ENCODE measurements around the gene TRIM41. TPM values are rescaled to one million over a fixed set of nuclear protein-coding genes. Genes with fewer than 3 reads are reported as not detected.
"Not testable (repeated sequence)": the region's sequence is repeated elsewhere in the genome, so short reads cannot be mapped to it uniquely, and the experiment has no call there.

Gene TRIM41
- total RNA-seq, 1 experiment from 2014 or later = 57.6 TPM

- Histone ChIP-seq H3K79me2 (ENCODE audit: low read depth) (no peaks in the 10 kb centered on the region), H2AFZ (no peak overlapping the region), H4K20me1 (ENCODE audit: insufficient read depth) (no peaks in the 10 kb centered on the region), H3K4me1 (replicated peaks; ENCODE audit: insufficient read depth) (no peaks in the 10 kb centered on the region), H3K27ac (no peak overlapping the region), H3K9me3 (ENCODE audit: insufficient read depth, low read depth) (no peaks in the 10 kb centered on the region), H3K4me2 (no peak overlapping the region), H3K27me3 (ENCODE audit: insufficient read depth, low read depth) (no peaks in the 10 kb centered on the region), H3K36me3 (ENCODE audit: low read depth) (no peaks in the 10 kb centered on the region), H3K4me3 (no peak overlapping the region), H3F3A (ENCODE audit: insufficient read depth, low read depth) (no peaks in the 10 kb centered on the region), H3K9me2 (ENCODE audit: insufficient read depth) (no peaks in the 10 kb centered on the region)
- TF ChIP-seq CTCF (conservative IDR thresholded peaks at IDR 0.05) (no peak), EZH2 (IDR thresholded peaks at IDR 0.05; ENCODE audit: low read depth) (no peak)
- intact Hi-C loops (cut with micrococcal nuclease; ENCODE audit: unreplicated experiment) = no loop called here
- ChIA-PET POLR2A (ENCODE audit: unreplicated experiment) (no interaction called here), CTCF (no interaction called here)
- no TSS peak for BruUV-seq (replicated peaks)
- DNase-seq = no peak
Observed at GRCh38 chr5:181176254-181176952, 46.7 kb upstream of the TRIM41 start.

DNA sequence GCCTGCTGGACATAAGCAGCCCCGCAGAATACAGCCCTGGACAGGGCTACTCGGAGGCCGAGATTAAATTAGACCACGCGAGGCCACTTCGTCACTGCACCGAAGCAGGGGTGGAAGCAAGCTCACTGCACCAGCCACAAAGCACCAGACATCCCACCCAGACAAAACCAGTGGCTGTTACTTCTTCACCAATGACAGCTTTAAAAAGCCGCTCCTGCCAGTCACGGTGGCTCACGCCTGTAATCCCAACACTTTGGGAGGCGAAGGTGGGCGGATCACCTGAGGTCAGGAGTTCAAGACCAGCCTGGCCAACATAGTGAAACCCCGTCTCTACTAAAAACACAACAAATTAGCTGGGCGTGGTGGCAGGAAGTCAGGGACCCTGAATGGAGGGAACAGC lies 45.5 kb upstream of the TRIM41 start:
- H4K20me1 ChIP-seq (ENCODE audit: insufficient read depth); H3K4me3 ChIP-seq; BruUV-seq (replicated peaks); H3K27me3 ChIP-seq (ENCODE audit: insufficient read depth, low read depth); POLR2A ChIA-PET (ENCODE audit: unreplicated experiment); H3F3A ChIP-seq (ENCODE audit: insufficient read depth, low read depth); CTCF ChIA-PET; intact Hi-C loops (cut with micrococcal nuclease; ENCODE audit: unreplicated experiment); H3K36me3 ChIP-seq (ENCODE audit: low read depth); H3K9me3 ChIP-seq (ENCODE audit: insufficient read depth, low read depth); DNase-seq; H3K4me1 ChIP-seq (replicated peaks; ENCODE audit: insufficient read depth); H2AFZ ChIP-seq; H3K79me2 ChIP-seq (ENCODE audit: low read depth); H3K4me2 ChIP-seq; H3K27ac ChIP-seq; H3K9me2 ChIP-seq (ENCODE audit: insufficient read depth): not testable (repeated sequence)

GRCh38 chr5:181181650-181182565 lies 41.2 kb upstream of the TRIM41 start:
- TF ChIP-seq EZH2 (IDR thresholded peaks at IDR 0.05; ENCODE audit: low read depth) (no peak), CTCF (conservative IDR thresholded peaks at IDR 0.05) (peak; percentile 76)
- DNase-seq = peak; percentile 76 to 78
- H3K4me1 ChIP-seq (replicated peaks; ENCODE audit: insufficient read depth) = peaks cover 18% of the 10 kb centered on the region; the same call in 1 of the 2 replicates
- H3K9me2 ChIP-seq (ENCODE audit: insufficient read depth) = no peaks in the 10 kb centered on the region
- H3K4me2 ChIP-seq = peak overlapping the region; percentile 2; the same call in 1 of the 2 replicates
- ChIA-PET POLR2A (ENCODE audit: unreplicated experiment) (no interaction called here), CTCF (no interaction called here)
- H3K27me3 ChIP-seq (ENCODE audit: insufficient read depth, low read depth) = no peaks in the 10 kb centered on the region
- no TSS peak for BruUV-seq (replicated peaks)
- H3F3A ChIP-seq (ENCODE audit: insufficient read depth, low read depth) = peaks cover 32% of the 10 kb centered on the region
- no peaks in the 10 kb centered on the region for H4K20me1 ChIP-seq (ENCODE audit: insufficient read depth)
- H3K27ac ChIP-seq = no peak overlapping the region
- no peak overlapping the region for H2AFZ ChIP-seq
- H3K9me3 ChIP-seq (ENCODE audit: insufficient read depth, low read depth) = no peaks in the 10 kb centered on the region
- H3K79me2 ChIP-seq (ENCODE audit: low read depth) = no peaks in the 10 kb centered on the region
- no peak overlapping the region for H3K4me3 ChIP-seq
- intact Hi-C loops (cut with micrococcal nuclease; ENCODE audit: unreplicated experiment) = loop anchor here (1.0 to 2.0 kb wide), 2 partner anchors 313 to 398 kb away; no protein-coding TSS in a partner anchor
- no peaks in the 10 kb centered on the region for H3K36me3 ChIP-seq (ENCODE audit: low read depth)
